ENCODE measurements around the gene FBXL4.

FBXL4 gene

DNA sequence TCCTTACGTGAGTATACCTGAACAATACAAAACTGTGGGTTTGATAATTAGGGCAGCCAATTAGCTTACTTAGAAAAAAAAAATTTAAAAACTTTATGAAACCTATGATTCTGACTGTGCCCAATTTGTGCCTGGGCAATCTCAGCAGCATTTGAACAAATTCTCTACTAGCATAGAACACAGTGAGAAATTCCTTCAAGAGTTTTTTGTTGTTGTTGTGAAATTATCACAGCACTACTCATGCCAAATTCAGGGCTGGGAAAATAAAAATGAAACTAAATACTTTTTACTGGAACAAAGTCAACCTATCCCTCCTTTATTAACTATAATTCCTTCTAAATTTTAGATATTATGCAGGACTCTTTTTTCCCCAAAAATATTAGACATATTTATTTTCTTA is 70.5 kb downstream of the FBXL4 start:
- no peak overlapping the region for H3K4me3 Mint-ChIP-seq
- H3K36me3 Mint-ChIP-seq (ENCODE audit: low read depth) = peaks cover 20% of the 10 kb centered on the region
- TF ChIP-seq, protein P1, sequence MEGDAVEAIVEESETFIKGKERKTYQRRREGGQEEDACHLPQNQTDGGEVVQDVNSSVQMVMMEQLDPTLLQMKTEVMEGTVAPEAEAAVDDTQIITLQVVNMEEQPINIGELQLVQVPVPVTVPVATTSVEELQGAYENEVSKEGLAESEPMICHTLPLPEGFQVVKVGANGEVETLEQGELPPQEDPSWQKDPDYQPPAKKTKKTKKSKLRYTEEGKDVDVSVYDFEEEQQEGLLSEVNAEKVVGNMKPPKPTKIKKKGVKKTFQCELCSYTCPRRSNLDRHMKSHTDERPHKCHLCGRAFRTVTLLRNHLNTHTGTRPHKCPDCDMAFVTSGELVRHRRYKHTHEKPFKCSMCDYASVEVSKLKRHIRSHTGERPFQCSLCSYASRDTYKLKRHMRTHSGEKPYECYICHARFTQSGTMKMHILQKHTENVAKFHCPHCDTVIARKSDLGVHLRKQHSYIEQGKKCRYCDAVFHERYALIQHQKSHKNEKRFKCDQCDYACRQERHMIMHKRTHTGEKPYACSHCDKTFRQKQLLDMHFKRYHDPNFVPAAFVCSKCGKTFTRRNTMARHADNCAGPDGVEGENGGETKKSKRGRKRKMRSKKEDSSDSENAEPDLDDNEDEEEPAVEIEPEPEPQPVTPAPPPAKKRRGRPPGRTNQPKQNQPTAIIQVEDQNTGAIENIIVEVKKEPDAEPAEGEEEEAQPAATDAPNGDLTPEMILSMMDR (IDR thresholded peaks at IDR 0.05) = no peak
- H3K27ac Mint-ChIP-seq = no peak overlapping the region
- H3K9me3 Mint-ChIP-seq = no peaks in the 10 kb centered on the region
- H3K4me1 Mint-ChIP-seq = peaks cover 11% of the 10 kb centered on the region
- DNase-seq = no peak
- H3K27me3 Mint-ChIP-seq (ENCODE audit: low read depth, poor library complexity) = no peaks in the 10 kb centered on the region

DNA sequence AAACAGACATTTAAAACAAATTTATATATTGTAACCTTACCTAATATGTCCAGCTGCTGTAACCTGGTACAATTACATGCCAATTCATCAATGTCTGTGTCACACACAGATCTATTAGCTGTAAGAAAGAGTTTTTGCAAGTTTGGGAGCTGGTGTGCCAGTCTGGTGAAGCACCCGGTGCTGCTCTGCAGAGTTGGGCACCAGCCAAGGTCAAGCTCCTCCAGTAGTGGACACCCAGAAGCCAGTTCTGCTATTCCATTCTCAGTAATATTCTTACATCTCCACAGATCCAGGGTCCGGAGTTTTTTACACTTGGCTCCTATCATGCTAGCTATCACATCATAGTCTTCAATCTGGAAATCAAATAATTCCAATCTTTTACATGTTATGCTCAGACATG is 72.4 kb downstream of the FBXL4 start:
- Mint-ChIP-seq H3K27ac (no peak overlapping the region), H3K4me3 (no peak overlapping the region), H3K4me1 (peaks cover 4% of the 10 kb centered on the region)

DNA sequence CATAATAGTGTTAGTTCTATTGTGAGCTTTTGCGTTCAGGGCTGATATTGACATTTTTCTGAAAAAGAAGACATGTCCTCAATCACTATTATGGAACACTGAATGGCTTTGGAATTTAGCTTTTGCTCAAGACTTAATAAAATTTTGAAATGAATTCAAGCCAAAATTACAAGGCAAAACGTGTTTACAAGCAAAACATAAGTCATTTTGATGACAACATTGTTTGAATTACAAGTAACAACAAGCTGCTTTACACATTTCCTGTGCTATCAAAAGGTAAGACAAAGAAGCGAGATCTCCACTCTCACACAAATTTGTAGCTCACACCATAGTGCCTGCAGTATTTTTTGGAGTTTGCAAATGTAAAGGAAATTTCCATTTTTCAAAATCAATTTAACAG is 75.9 kb downstream of the FBXL4 start:
- H3K4me3 Mint-ChIP-seq = no peak overlapping the region
- DNase-seq = no peak
- no peaks in the 10 kb centered on the region for H3K9me3 Mint-ChIP-seq
- no peaks in the 10 kb centered on the region for H3K4me1 Mint-ChIP-seq
- no peak overlapping the region for H3K27ac Mint-ChIP-seq
- H3K36me3 Mint-ChIP-seq (ENCODE audit: low read depth) = peaks cover 46% of the 10 kb centered on the region
- TF ChIP-seq, protein P1 (IDR thresholded peaks at IDR 0.05) = no peak
- no peaks in the 10 kb centered on the region for H3K27me3 Mint-ChIP-seq (ENCODE audit: low read depth, poor library complexity)

More for the DNA sequence above, 72.4 kb downstream of the FBXL4 start:
- H3K27me3 Mint-ChIP-seq (ENCODE audit: low read depth, poor library complexity) = no peaks in the 10 kb centered on the region
- no peak for DNase-seq
- H3K9me3 Mint-ChIP-seq = no peaks in the 10 kb centered on the region
- peaks cover 35% of the 10 kb centered on the region for H3K36me3 Mint-ChIP-seq (ENCODE audit: low read depth)
- TF ChIP-seq, protein P1 (IDR thresholded peaks at IDR 0.05) = no peak

GRCh38 chr6:98871057-98871456 is 76.7 kb downstream of the FBXL4 start:
- no peaks in the 10 kb centered on the region for H3K4me1 Mint-ChIP-seq
- peaks cover 51% of the 10 kb centered on the region for H3K36me3 Mint-ChIP-seq (ENCODE audit: low read depth)
- peaks cover 5% of the 10 kb centered on the region for H3K9me3 Mint-ChIP-seq
- DNase-seq = no peak
- TF ChIP-seq, protein P1 (IDR thresholded peaks at IDR 0.05) = no peak
- H3K27me3 Mint-ChIP-seq (ENCODE audit: low read depth, poor library complexity) = no peaks in the 10 kb centered on the region
- H3K4me3 Mint-ChIP-seq = no peak overlapping the region
- H3K27ac Mint-ChIP-seq = no peak overlapping the region

GRCh38 chr6:98864497-98864896 is 83.2 kb downstream of the FBXL4 start:
- TF ChIP-seq, protein P1 (IDR thresholded peaks at IDR 0.05) = no peak
- H3K36me3 Mint-ChIP-seq (ENCODE audit: low read depth) = peaks cover 19% of the 10 kb centered on the region

GRCh38 chr6:98848539-98849242 is 99.1 kb downstream of the FBXL4 start:
- peaks cover 49% of the 10 kb centered on the region for H3K27me3 Mint-ChIP-seq (ENCODE audit: low read depth, poor library complexity)
- H3K4me3 Mint-ChIP-seq = no peak overlapping the region
- H3K9me3 Mint-ChIP-seq = no peaks in the 10 kb centered on the region
- H3K27ac Mint-ChIP-seq = peak overlapping the region; percentile 5
- H3K4me1 Mint-ChIP-seq = peaks cover 20% of the 10 kb centered on the region
- DNase-seq = no peak
- TF ChIP-seq, protein P1 (IDR thresholded peaks at IDR 0.05) = no peak
- no peaks in the 10 kb centered on the region for H3K36me3 Mint-ChIP-seq (ENCODE audit: low read depth)

More at GRCh38 chr6:98864497-98864896, 83.2 kb downstream of the FBXL4 start:
- DNase-seq = no peak
- Mint-ChIP-seq H3K27me3 (ENCODE audit: low read depth, poor library complexity) (no peaks in the 10 kb centered on the region), H3K4me3 (no peak overlapping the region), H3K4me1 (no peaks in the 10 kb centered on the region), H3K9me3 (peaks cover 6% of the 10 kb centered on the region), H3K27ac (no peak overlapping the region)
